Right lobe of liver (tissue), 6 donors: ENCODE measurements around the gene PCDH17. TPM values are rescaled to one million over a fixed set of nuclear protein-coding genes. Genes with fewer than 3 reads are reported as not detected.

Experiments used
- ATAC-seq, 4 donors: fragments of 200-7000 bp; cut with Tn5 transposase; one replicate each; pipeline ENCODE4 v1.9.1; 2020; ENCODE audit warnings: mild to moderate bottlenecking in 4 of 4, moderate library complexity in 4 of 4
- DNase-seq, 3 donors: peaks; one replicate each; pipeline ENCODE4 v3.0.0-alpha.2; 2020
- H3K27ac ChIP-seq, 3 donors: fragments of 200-600 bp; one replicate each; pipeline ENCODE4 v1.8.0; 2022
- H3K27me3 ChIP-seq, 2 donors: fragments of 200-600 bp; one replicate each; pipeline ENCODE4 v1.8.0; 2022
- H3K36me3 ChIP-seq, 4 donors: fragments of 200-600 bp; sonication (generic) in 1 of 4; one replicate each; pipeline versions ENCODE4 v1.5.1 to v1.8.0; 2017 to 2022; ENCODE audit warnings: control low read depth in 1 of 4
- H3K4me1 ChIP-seq, 4 donors: fragments of 200-600 bp; sonication (generic) in 1 of 4; one replicate each; pipeline versions ENCODE4 v1.5.1 to v1.8.0; 2017 to 2022; ENCODE audit warnings: control low read depth in 1 of 4
- H3K4me3 ChIP-seq, 3 donors: fragments of 200-600 bp; one replicate each; pipeline ENCODE4 v1.8.0; 2022
- H3K9me3 ChIP-seq, 4 donors: fragments of 200-600 bp; sonication (generic) in 1 of 4; one replicate each; pipeline versions ENCODE4 v1.5.1 to v1.8.0; 2017 to 2022; ENCODE audit warnings: control low read depth in 1 of 4
- POLR2A ChIP-seq: fragments of 450-650 bp; IDR thresholded peaks from one replicate; pipeline ENCODE4 v1.6.1; 2017; ENCODE audit warnings: antibody characterized with exemption, mild to moderate bottlenecking
- WGBS: methylation state at CpG from one replicate; pipeline ENCODE4 v1.1.6; 2018; ENCODE audit warnings: low coverage, low lambda C conversion rate; ENCODE audit not compliant: insufficient coverage; ENCODE audit errors: missing lambda C conversion rate; 5-methylcytosine and 5-hydroxymethylcytosine counted together
- intact Hi-C, 2 donors: fragments of 100-400 bp; cut with DNase I; formaldehyde crosslinking; loops; one replicate each; pipeline versions ENCODE4 v1.11.2 to v1.14.1; 2022
- total RNA-seq, 6 experiments: library from RNA; depleted of rRNA in 2 of 6; stranded (reverse); fragments of >200 nt in 2 of 6; fragmentation: NEBNext Ultra II Directional in 3 of 6; extraction: Animal tissue kit (Norgen Biotek cat#: 25700) in 3 of 6; gene quantifications; one replicate each; pipeline versions ENCODE4 v1.1.0 to v1.2.4, GENCODE V29; 2016 to 2023
- TF ChIP-seq, protein P1 (sequence below), 4 donors: fragments of 200-600 bp in 3 of 4; fragments of 450-650 bp in 1 of 4; IDR thresholded peaks; one replicate each; pipeline versions ENCODE4 v1.5.1 to v1.8.0; 2016 to 2022; ENCODE audit warnings: antibody characterized with exemption in 4 of 4, mild to moderate bottlenecking in 2 of 4
- donor health status: DM: no; HTN: yes; CAD: no.
- donor health status: DM: no; HTN: no; CAD: no.
- donor health status: DM: no; HTN: no; CAD: no.
- donor health status: DM: no; HTN: yes; CAD: no.
- donor health status: DM: no; HTN: yes; CAD: no.

PCDH17 gene
- total RNA-seq, 6 experiments from 2014 or later, result 0.64 to 6.1 (median 1.1) TPM

GRCh38 chr13:57624565-57625435 is 6.7 kb upstream of the PCDH17 start:
- ATAC-seq (peak; percentile 78 to 86 (median 82)), DNase-seq (peak in 1 of 3 donors; percentile 53)
- WGBS, result 4% methylated on average over 5 of the region's 5 CpGs
- H3K27me3 ChIP-seq, result peaks cover 0 to 2% of the 10 kb centered on the region in 2 donors
- no peak overlapping the region for H3K4me3 ChIP-seq
- no peaks in the 10 kb centered on the region for H3K36me3 ChIP-seq
- TF ChIP-seq POLR2A, result no peak
- TF ChIP-seq, protein P1, sequence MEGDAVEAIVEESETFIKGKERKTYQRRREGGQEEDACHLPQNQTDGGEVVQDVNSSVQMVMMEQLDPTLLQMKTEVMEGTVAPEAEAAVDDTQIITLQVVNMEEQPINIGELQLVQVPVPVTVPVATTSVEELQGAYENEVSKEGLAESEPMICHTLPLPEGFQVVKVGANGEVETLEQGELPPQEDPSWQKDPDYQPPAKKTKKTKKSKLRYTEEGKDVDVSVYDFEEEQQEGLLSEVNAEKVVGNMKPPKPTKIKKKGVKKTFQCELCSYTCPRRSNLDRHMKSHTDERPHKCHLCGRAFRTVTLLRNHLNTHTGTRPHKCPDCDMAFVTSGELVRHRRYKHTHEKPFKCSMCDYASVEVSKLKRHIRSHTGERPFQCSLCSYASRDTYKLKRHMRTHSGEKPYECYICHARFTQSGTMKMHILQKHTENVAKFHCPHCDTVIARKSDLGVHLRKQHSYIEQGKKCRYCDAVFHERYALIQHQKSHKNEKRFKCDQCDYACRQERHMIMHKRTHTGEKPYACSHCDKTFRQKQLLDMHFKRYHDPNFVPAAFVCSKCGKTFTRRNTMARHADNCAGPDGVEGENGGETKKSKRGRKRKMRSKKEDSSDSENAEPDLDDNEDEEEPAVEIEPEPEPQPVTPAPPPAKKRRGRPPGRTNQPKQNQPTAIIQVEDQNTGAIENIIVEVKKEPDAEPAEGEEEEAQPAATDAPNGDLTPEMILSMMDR (IDR thresholded peaks at IDR 0.05), result peak; percentile 68 to 86 (median 85)
- no peaks in the 10 kb centered on the region for H3K9me3 ChIP-seq
- intact Hi-C loops, result no loop called here
- H3K4me1 ChIP-seq, result peaks cover 0 to 7% (median under 1%) of the 10 kb centered on the region in 4 donors
- H3K27ac ChIP-seq, result no peak overlapping the region

GRCh38 chr13:57627663-57628062 is 3.9 kb upstream of the PCDH17 start:
- DNase-seq (no peak), ATAC-seq (peak; percentile 27 to 48 (median 34))
- Histone ChIP-seq H3K27me3 (peaks cover 0 to 25% of the 10 kb centered on the region in 2 donors), H3K36me3 (no peaks in the 10 kb centered on the region), H3K9me3 (no peaks in the 10 kb centered on the region), H3K4me1 (peaks cover 0 to 30% (median under 1%) of the 10 kb centered on the region in 4 donors), H3K27ac (no peak overlapping the region), H3K4me3 (no peak overlapping the region)
- intact Hi-C loops, result no loop called here
- TF ChIP-seq POLR2A, result no peak
- TF ChIP-seq, protein P1 (IDR thresholded peaks at IDR 0.05), result peak; percentile 51 to 79 (median 78)
- WGBS, result 0% methylated on average over 3 of the region's 3 CpGs

DNA sequence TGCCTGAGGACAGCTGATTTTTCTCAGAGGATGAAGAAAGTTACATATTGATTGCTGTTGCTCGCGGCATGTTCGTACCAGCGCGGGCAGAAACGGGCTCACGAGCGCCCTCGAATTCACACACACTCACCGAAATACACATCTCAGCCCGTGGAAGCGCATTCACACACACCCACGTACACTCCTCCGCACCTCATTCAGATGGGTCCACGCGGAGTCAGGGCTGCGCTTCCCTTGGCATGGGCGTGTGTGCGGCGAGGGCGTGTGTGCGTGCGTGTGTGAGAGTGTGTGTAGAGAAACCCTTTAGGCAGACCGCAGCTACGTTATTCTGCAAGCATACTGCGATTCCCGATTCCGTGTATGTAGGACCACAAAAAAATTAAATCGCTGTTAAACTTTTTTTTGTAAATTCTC is 2.1 kb upstream of the PCDH17 start:
- Histone ChIP-seq H3K4me3 (peak overlapping the region; percentile 6 to 42 (median 29)), H3K27me3 (peaks cover 0 to 36% of the 10 kb centered on the region in 2 donors), H3K9me3 (no peaks in the 10 kb centered on the region), H3K36me3 (no peaks in the 10 kb centered on the region), H3K4me1 (peaks cover 0 to 30% (median under 1%) of the 10 kb centered on the region in 4 donors), H3K27ac (no peak overlapping the region)
- ATAC-seq, result peak in 1 of 4 donors; percentile 3
- under 1% methylated on average over 29 of the region's 29 CpGs for WGBS
- intact Hi-C loops, result no loop called here
- TF ChIP-seq POLR2A, result no peak
- TF ChIP-seq, protein P1 (IDR thresholded peaks at IDR 0.05), result no peak
- peak in 1 of 3 donors; percentile 20 for DNase-seq

DNA sequence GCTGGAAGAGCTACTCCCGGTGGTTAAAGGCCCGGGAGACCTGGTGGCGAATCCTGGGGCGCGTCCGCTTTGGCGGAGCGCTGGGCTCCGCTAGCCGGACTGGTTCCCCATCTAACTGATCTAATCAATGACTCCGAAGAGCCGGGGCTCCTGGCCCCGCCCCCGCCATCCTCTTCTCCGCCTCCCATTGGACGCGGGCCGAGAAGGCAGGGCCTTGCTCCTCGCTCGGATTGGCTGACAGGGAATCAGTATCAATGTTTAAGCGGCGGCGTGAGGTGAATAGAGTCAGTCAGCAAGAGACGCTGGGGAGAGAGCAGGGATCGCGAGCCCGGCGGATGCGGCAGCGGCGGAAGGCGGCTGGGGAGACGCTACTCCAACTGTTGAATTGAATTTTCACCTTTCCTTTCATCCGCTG is 1.7 kb upstream of the PCDH17 start:
- WGBS, result 6% methylated on average over 12 of the region's 34 CpGs
- peaks cover 0 to 30% (median under 1%) of the 10 kb centered on the region in 4 donors for H3K4me1 ChIP-seq
- peak; percentile 72 to 86 (median 85) for DNase-seq
- H3K9me3 ChIP-seq, result no peaks in the 10 kb centered on the region
- H3K36me3 ChIP-seq, result no peaks in the 10 kb centered on the region
- peaks cover 0 to 36% of the 10 kb centered on the region in 2 donors for H3K27me3 ChIP-seq
- intact Hi-C loops, result no loop called here
- no peak overlapping the region for H3K27ac ChIP-seq
- TF ChIP-seq POLR2A, result peak; percentile 65
- TF ChIP-seq, protein P1 (IDR thresholded peaks at IDR 0.05), result no peak
- ATAC-seq, result peak; percentile 69 to 78 (median 74)
- H3K4me3 ChIP-seq, result peak overlapping the region; percentile 6 to 42 (median 29)
